ENCODE data around the gene POMGNT1.

The POMGNT1 gene

GRCh38 chr1:46153228-46153627 is 45.0 kb downstream of the POMGNT1 start:
- DNase-seq = no peak

- DNase-seq = no peak
Observed at GRCh38 chr1:46152016-46152415, 46.2 kb downstream of the POMGNT1 start.

GRCh38 chr1:46150085-46150484 is 48.1 kb downstream of the POMGNT1 start:
- DNase-seq = no peak

- DNase-seq = no peak
Observed at GRCh38 chr1:46148318-46148717, 49.9 kb downstream of the POMGNT1 start.

Data from NCI-H510A treated with DMSO at 0.1 percent for 48 hours (cell line).